OCI-LY1 (cell line): ENCODE measurements around the gene CACNB2.
A peak's percentile ranks its signal among the peaks of the same experiment; 100 is the strongest.

Source experiments
- H2AFZ ChIP-seq: fragments of 200-600 bp; sonication (generic), shearing (Covaris generic); 2 replicates; pipeline ENCODE4 v1.6.0; 2014; ENCODE audit warnings: antibody characterized with exemption, mild to moderate bottlenecking, low read length
- H3F3A ChIP-seq: fragments of 200-600 bp; sonication (generic), shearing (Covaris generic); 2 replicates; pipeline ENCODE4 v1.6.0; 2014; ENCODE audit warnings: mild to moderate bottlenecking, antibody characterized with exemption, low read length, moderate library complexity; ENCODE audit not compliant: insufficient read depth
- H3K27ac ChIP-seq: fragments of 200-600 bp; sonication (generic); 2 replicates; pipeline ENCODE4 v1.5.1; 2014; ENCODE audit warnings: low read length, mixed run types, mild to moderate bottlenecking, low read depth; ENCODE audit not compliant: poor library complexity, severe bottlenecking
- H3K27me3 ChIP-seq: fragments of 200-600 bp; sonication (generic); 2 replicates; pipeline ENCODE4 v1.6.0; 2014; ENCODE audit warnings: antibody characterized with exemption, mild to moderate bottlenecking, low read length, moderate library complexity; ENCODE audit not compliant: insufficient read depth
- H3K36me3 ChIP-seq: fragments of 200-600 bp; sonication (generic); 2 replicates; pipeline ENCODE4 v1.6.1; 2014; ENCODE audit warnings: mild to moderate bottlenecking, antibody characterized with exemption, low read length, moderate library complexity, mixed read lengths; ENCODE audit not compliant: insufficient read depth
- H3K4me1 ChIP-seq: fragments of 200-600 bp; sonication (generic); 2 replicates; pipeline ENCODE4 v1.5.1; 2014; ENCODE audit warnings: mild to moderate bottlenecking, low read length, moderate library complexity; ENCODE audit not compliant: insufficient read depth, severe bottlenecking
- H3K4me2 ChIP-seq: fragments of 200-600 bp; sonication (generic), shearing (Covaris generic); 2 replicates; pipeline ENCODE4 v1.6.1; 2014; ENCODE audit warnings: low read length
- H3K4me3 ChIP-seq: fragments of 200-600 bp; sonication (generic); 2 replicates; pipeline ENCODE4 v1.5.1; 2014; ENCODE audit warnings: low read length, low read depth, mild to moderate bottlenecking, mixed read lengths; ENCODE audit not compliant: poor library complexity, severe bottlenecking
- H3K79me2 ChIP-seq: fragments of 200-600 bp; shearing (Covaris generic); 2 replicates; pipeline ENCODE4 v1.6.1; 2016; ENCODE audit warnings: mixed run types, low read length, mixed read lengths; ENCODE audit not compliant: insufficient read depth
- H3K9ac ChIP-seq: fragments of 200-600 bp; sonication (generic), shearing (Covaris generic); 2 replicates; pipeline ENCODE4 v1.6.1; 2014; ENCODE audit warnings: mild to moderate bottlenecking, low read length, mixed read lengths
- H3K9me2 ChIP-seq: fragments of 200-600 bp; sonication (generic), shearing (Covaris generic); 2 replicates; pipeline ENCODE4 v1.6.1; 2014; ENCODE audit warnings: low read depth, mild to moderate bottlenecking, low read length, mixed read lengths
- H3K9me3 ChIP-seq: fragments of 200-600 bp; shearing (Covaris generic); 2 replicates; pipeline ENCODE4 v1.6.1; 2014; ENCODE audit warnings: low read length, mixed read lengths
- H4K20me1 ChIP-seq: fragments of 200-600 bp; sonication (generic), shearing (Covaris generic); 2 replicates; pipeline ENCODE4 v1.6.0; 2016; ENCODE audit warnings: mild to moderate bottlenecking, low read length; ENCODE audit not compliant: insufficient read depth
- EZH2 ChIP-seq: fragments of 200-600 bp; sonication (generic), shearing (Covaris generic); IDR thresholded peaks from 2 replicates; pipeline ENCODE4 v1.8.0; 2017; ENCODE audit warnings: borderline replicate concordance, mixed run types, mild to moderate bottlenecking, antibody characterized with exemption, low read length, moderate library complexity, mixed read lengths
- TF ChIP-seq, protein P1 (sequence below): fragments of 200-600 bp; sonication (generic), shearing (Covaris generic); IDR thresholded peaks from 2 replicates; pipeline ENCODE4 v1.5.1; 2017; ENCODE audit warnings: mild to moderate bottlenecking, antibody characterized with exemption, low read length, moderate library complexity, mixed read lengths

Gene CACNB2

GRCh38 chr10:18343573-18343972 lies 203.3 kb downstream of the CACNB2 start:
- Histone ChIP-seq H3K4me2 (peak overlapping the region; percentile 53), H4K20me1 (no peaks in the 10 kb centered on the region), H3K27ac (peak overlapping the region; percentile 98), H2AFZ (no peak overlapping the region), H3K9ac (peak overlapping the region; percentile 44), H3F3A (no peaks in the 10 kb centered on the region), H3K4me1 (peaks cover 88% of the 10 kb centered on the region), H3K4me3 (peak overlapping the region; percentile 32), H3K36me3 (no peaks in the 10 kb centered on the region), H3K9me3 (no peaks in the 10 kb centered on the region), H3K9me2 (no peaks in the 10 kb centered on the region), H3K79me2 (no peaks in the 10 kb centered on the region; the same call in 1 of the 2 replicates), H3K27me3 (no peaks in the 10 kb centered on the region)
- TF ChIP-seq, protein P1, sequence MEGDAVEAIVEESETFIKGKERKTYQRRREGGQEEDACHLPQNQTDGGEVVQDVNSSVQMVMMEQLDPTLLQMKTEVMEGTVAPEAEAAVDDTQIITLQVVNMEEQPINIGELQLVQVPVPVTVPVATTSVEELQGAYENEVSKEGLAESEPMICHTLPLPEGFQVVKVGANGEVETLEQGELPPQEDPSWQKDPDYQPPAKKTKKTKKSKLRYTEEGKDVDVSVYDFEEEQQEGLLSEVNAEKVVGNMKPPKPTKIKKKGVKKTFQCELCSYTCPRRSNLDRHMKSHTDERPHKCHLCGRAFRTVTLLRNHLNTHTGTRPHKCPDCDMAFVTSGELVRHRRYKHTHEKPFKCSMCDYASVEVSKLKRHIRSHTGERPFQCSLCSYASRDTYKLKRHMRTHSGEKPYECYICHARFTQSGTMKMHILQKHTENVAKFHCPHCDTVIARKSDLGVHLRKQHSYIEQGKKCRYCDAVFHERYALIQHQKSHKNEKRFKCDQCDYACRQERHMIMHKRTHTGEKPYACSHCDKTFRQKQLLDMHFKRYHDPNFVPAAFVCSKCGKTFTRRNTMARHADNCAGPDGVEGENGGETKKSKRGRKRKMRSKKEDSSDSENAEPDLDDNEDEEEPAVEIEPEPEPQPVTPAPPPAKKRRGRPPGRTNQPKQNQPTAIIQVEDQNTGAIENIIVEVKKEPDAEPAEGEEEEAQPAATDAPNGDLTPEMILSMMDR: no peak
- TF ChIP-seq EZH2: no peak

DNA sequence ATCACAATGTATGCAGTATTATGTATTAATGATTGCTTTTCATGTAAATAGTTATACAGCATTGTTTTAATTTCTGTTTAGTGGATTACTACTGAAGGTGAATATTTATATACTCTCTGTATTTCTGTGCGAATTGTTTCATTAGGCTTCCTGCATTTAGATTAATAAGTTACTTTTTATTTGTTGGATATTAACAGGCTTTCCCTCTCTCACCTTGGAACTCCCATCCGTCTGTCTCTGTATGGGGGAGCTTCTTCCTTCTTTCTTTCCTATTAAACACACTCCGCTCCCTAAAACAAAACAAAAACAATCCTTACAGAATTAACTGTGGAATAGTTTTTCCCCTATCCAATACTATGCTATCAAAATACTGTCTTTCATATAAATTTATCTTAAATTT lies 205.1 kb downstream of the CACNB2 start:
- H3K4me2 ChIP-seq: no peak overlapping the region
- H2AFZ ChIP-seq: no peak overlapping the region
- TF ChIP-seq, protein P1: no peak
- no peak for TF ChIP-seq EZH2
- H3K9me3 ChIP-seq: no peaks in the 10 kb centered on the region
- H3K9me2 ChIP-seq: no peaks in the 10 kb centered on the region
- no peaks in the 10 kb centered on the region for H4K20me1 ChIP-seq
- H3K27me3 ChIP-seq: no peaks in the 10 kb centered on the region
- peak overlapping the region; percentile 98 for H3K27ac ChIP-seq
- H3F3A ChIP-seq: no peaks in the 10 kb centered on the region
- H3K79me2 ChIP-seq: no peaks in the 10 kb centered on the region; the same call in 1 of the 2 replicates
- H3K4me1 ChIP-seq: peaks cover 94% of the 10 kb centered on the region
- H3K4me3 ChIP-seq: no peak overlapping the region
- no peaks in the 10 kb centered on the region for H3K36me3 ChIP-seq
- H3K9ac ChIP-seq: no peak overlapping the region; the same call in 1 of the 2 replicates

DNA sequence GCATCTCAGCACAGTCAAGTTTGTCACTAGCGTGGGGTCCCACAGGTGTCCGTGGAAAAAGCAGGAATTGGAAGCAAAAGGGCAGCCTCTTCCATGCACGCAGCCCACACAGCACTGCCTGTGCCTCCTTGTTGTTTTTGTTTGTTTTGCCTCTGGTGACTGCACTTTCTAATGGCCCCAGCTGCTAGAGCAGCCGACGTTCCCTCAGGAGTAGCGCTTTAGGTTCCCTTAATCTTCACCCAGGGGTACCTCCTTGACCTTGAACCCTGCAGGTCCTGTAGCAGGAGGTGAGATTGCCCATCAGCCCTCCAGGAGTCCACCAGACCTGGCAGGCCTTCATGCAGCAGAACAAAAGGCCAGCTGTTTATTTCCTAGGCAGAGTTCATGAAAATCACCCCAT lies 210.1 kb downstream of the CACNB2 start:
- Histone ChIP-seq H3K79me2 (no peaks in the 10 kb centered on the region), H3K27ac (peak overlapping the region; percentile 98), H3K36me3 (no peaks in the 10 kb centered on the region), H3K9me2 (no peaks in the 10 kb centered on the region), H3K4me1 (peaks cover 97% of the 10 kb centered on the region), H3K9me3 (no peaks in the 10 kb centered on the region), H3K4me3 (peak overlapping the region; percentile 0), H2AFZ (no peak overlapping the region), H4K20me1 (no peaks in the 10 kb centered on the region), H3K4me2 (peak overlapping the region; percentile 61), H3K9ac (peak overlapping the region; percentile 71), H3F3A (0 out of 2 replicates have a peak, but pooled peaks cover 9% of the 10 kb centered on the region), H3K27me3 (no peaks in the 10 kb centered on the region)
- no peak for TF ChIP-seq EZH2
- TF ChIP-seq, protein P1: no peak
